22Rv1 (cell line): Measurements from ENCODE around the gene LHFPL6.

ENCODE experiments used
- ZFX ChIP-seq: fragments of 450-650 bp; IDR thresholded peaks from 2 replicates; pipeline ENCODE4 v1.6.1; 2017; ENCODE audit warnings: antibody characterized with exemption, borderline replicate concordance
- TF ChIP-seq, protein P1 (sequence below): fragments of 450-650 bp; IDR thresholded peaks from 2 replicates; pipeline ENCODE4 v1.5.1; 2017; ENCODE audit warnings: mild to moderate bottlenecking

DNA sequence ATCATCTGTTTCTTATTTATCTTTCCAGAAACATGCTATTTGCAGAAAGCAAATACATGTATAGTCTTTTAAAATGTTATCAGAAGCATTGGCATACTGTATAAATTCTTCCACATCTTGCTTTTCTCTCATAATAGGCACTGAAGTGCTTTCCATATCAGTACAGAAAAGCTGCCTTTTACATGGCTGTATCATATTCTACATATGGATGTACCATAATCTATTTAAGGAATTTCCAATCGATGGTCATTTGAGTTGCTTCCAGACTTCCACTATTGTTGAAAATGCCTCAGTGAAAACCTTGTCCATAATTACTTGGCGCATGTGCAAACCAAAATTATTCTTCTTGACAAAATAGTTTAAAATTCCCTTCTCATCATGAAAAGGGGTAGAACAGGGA is 272.5 kb downstream of the LHFPL6 start:
- TF ChIP-seq, protein P1, sequence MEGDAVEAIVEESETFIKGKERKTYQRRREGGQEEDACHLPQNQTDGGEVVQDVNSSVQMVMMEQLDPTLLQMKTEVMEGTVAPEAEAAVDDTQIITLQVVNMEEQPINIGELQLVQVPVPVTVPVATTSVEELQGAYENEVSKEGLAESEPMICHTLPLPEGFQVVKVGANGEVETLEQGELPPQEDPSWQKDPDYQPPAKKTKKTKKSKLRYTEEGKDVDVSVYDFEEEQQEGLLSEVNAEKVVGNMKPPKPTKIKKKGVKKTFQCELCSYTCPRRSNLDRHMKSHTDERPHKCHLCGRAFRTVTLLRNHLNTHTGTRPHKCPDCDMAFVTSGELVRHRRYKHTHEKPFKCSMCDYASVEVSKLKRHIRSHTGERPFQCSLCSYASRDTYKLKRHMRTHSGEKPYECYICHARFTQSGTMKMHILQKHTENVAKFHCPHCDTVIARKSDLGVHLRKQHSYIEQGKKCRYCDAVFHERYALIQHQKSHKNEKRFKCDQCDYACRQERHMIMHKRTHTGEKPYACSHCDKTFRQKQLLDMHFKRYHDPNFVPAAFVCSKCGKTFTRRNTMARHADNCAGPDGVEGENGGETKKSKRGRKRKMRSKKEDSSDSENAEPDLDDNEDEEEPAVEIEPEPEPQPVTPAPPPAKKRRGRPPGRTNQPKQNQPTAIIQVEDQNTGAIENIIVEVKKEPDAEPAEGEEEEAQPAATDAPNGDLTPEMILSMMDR, result no peak
- TF ChIP-seq ZFX, result no peak
